GM18858 (cell line): ENCODE data around the gene NPC2.

Source experiments
- ATAC-seq: cut with Tn5 transposase; IDR thresholded peaks from one replicate; pipeline ENCODE4 v1.9.1; 2021; ENCODE audit not compliant: unreplicated experiment

The NPC2 gene

GRCh38 chr14:74519316-74520074, 26.4 kb upstream of the NPC2 start:
- ATAC-seq: no peak

- ATAC-seq: no peak
Measured at GRCh38 chr14:74518221-74518620, 25.1 kb upstream of the NPC2 start.

GRCh38 chr14:74517731-74518130, 24.6 kb upstream of the NPC2 start:
- ATAC-seq: no peak

GRCh38 chr14:74516451-74517160, 23.5 kb upstream of the NPC2 start:
- no peak for ATAC-seq

- no peak for ATAC-seq
Measured at GRCh38 chr14:74515891-74516412, 22.8 kb upstream of the NPC2 start.

- ATAC-seq: no peak
Measured at GRCh38 chr14:74514471-74514941, 21.4 kb upstream of the NPC2 start.

GRCh38 chr14:74511966-74512830, 19.1 kb upstream of the NPC2 start:
- no peak for ATAC-seq

- no peak for ATAC-seq
Measured at GRCh38 chr14:74510959-74511409, 17.9 kb upstream of the NPC2 start.

GRCh38 chr14:74510223-74510931, 17.3 kb upstream of the NPC2 start:
- no peak for ATAC-seq

GRCh38 chr14:74509587-74510222, 16.6 kb upstream of the NPC2 start:
- ATAC-seq: no peak

- ATAC-seq: no peak
Measured at GRCh38 chr14:74508844-74509428, 15.8 kb upstream of the NPC2 start.

GRCh38 chr14:74508292-74508731, 15.2 kb upstream of the NPC2 start:
- ATAC-seq: no peak

GRCh38 chr14:74507840-74508239, 14.7 kb upstream of the NPC2 start:
- no peak for ATAC-seq

GRCh38 chr14:74507085-74507484, 14.0 kb upstream of the NPC2 start:
- no peak for ATAC-seq

GRCh38 chr14:74506411-74506851, 13.3 kb upstream of the NPC2 start:
- ATAC-seq: no peak

GRCh38 chr14:74505831-74506230, 12.7 kb upstream of the NPC2 start:
- ATAC-seq: no peak

- no peak for ATAC-seq
Measured at GRCh38 chr14:74504874-74505720, 12.0 kb upstream of the NPC2 start.

- no peak for ATAC-seq
Measured at GRCh38 chr14:74504412-74504811, 11.3 kb upstream of the NPC2 start.

GRCh38 chr14:74503938-74504335, 10.8 kb upstream of the NPC2 start:
- ATAC-seq: no peak
